GM19467 (cell line): Measurements from ENCODE around the gene PRSS58.

ENCODE experiments used
- ATAC-seq: cut with Tn5 transposase; IDR thresholded peaks from one replicate; pipeline ENCODE4 v1.9.1; 2021; ENCODE audit warnings: mild to moderate bottlenecking, moderate library complexity; ENCODE audit not compliant: unreplicated experiment

The PRSS58 gene, protein sequence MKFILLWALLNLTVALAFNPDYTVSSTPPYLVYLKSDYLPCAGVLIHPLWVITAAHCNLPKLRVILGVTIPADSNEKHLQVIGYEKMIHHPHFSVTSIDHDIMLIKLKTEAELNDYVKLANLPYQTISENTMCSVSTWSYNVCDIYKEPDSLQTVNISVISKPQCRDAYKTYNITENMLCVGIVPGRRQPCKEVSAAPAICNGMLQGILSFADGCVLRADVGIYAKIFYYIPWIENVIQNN

DNA sequence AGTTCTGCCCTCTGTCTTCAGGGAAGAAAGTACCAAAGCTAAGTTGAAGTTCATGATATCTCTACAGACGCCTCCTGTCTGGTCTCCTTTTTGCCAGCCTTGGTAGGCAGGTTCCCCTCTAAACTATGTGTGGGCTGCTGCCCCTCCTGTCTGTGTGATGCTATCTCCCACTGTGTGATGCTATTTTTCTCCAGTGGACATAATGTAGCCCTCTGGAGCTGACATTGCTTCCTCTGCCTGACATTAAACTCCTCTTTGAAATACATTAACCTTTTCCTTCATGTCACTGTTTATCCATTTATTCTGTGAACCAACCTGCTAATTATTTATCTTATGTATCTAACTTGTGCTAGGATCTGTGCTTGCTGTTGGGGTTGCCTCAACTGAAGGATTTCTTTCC lies at the start of gene PRSS58:
TSS of gene PRSS58 (minus strand) at position 101 of the 400 bp plus-strand sequence. CDS start 351 bp downstream, outside the sequence.
- ATAC-seq, result no peak

DNA sequence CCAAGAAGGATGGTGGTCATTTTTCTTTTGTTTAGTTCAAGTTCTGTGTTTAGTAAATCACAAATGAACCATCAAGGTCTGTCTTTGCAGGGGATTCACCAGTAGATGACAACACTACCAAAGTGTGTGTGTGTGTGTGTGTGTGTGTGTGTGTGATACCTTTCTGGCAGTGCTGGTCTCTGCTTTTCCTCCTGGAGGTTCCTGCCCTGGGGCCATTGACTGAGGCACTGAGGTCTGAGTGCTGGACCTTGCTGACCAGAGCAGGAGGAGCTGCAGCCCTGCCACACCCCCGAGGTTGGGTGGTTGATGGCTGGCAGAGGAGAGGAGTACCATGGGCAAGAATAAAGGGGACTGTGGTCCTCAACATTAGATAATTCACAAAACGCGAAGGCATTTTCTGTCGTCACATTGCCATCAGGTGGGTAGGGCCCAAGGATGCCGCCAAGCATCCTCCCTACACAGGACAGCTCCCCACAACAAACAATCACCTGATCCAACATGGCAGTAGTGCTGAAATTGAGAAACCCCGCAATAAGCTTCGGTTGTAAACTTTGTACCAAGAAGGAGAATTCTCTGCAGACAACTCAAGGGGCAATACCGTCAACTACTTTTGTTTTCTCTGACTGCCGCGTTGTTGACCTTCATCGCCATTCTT lies 49.5 kb upstream of the PRSS58 start:
- no peak for ATAC-seq

DNA sequence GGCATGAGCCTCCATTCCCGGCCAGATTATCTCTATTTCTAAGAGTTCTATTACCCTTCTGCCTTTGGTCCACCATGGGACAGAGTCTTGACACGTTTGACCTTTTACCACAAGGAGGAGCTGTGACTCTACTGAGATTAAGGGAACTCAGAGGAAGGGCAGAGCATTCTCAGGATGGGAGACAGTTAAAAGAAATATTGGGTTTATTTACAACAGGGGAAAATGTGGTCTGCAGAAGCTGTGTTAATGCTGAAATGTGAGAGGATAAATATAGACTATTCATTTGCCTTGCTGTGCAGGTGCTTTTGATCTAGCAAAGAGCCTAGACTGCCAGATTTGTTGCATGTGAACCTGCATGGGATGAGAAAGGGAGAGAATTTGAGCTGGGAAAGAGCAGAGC lies 45.8 kb upstream of the PRSS58 start:
- no peak for ATAC-seq

GRCh38 chr7:142301923-142302550 lies 44.2 kb upstream of the PRSS58 start:
- ATAC-seq, result no peak

GRCh38 chr7:142301299-142301698 lies 43.4 kb upstream of the PRSS58 start:
- no peak for ATAC-seq

DNA sequence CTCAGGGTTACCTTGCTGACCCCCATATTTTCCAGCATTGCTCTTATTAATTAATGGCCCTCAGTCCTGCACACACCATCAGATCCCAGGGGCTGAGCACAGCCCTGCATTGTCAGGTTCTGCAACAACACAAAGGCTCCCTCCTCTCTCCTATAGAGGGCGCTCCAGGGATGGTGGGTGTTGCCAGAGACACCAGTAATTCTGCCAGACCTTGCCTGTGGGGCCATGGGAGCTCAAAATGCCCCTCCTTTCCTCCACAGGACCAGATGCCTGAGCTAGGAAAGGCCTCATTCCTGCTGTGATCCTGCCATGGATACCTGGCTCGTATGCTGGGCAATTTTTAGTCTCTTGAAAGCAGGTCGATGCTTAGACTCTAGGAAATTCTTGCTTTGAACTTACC lies 42.8 kb upstream of the PRSS58 start:
- no peak for ATAC-seq

DNA sequence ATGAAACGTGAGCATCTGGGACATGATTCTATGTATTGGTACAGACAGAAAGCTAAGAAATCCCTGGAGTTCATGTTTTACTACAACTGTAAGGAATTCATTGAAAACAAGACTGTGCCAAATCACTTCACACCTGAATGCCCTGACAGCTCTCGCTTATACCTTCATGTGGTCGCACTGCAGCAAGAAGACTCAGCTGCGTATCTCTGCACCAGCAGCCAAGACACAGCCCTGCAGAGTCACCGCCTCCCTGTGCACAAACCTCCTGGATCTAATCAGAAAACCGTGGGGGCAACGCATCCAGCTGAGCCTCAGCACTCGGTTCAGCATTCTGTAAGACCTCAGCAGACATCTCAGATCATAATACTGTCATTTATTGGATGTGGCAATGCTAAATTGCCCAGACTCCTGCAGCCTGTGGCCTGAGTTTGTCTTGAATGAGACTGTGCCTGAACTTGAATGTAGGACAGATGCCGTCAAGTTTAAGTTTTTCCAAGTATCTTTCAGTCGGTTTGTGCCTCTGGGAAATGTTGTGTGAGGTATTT lies 41.5 kb upstream of the PRSS58 start:
- no peak for ATAC-seq

DNA sequence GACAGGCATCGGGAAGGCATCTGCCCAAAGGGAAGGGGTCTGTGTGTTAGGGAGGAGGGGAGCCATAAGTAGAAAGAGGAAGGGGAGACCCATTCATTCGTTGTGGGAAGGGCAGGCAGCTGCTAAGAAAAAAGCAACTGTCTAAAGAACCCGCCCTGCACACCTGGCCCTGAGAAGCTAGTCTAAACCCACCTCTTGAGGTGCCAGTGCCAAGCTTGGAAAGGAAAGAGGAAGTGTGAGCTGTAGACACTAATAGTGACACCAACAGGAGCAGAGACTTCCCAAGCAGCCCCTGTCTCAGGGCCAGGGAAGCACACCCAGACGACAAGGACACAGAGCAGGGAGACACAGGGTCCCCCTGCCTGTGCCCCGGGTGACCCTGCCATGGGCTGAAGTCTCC lies 40.8 kb upstream of the PRSS58 start:
- no peak for ATAC-seq

- no peak for ATAC-seq
Measured at GRCh38 chr7:142298009-142298408, 40.2 kb upstream of the PRSS58 start.

DNA sequence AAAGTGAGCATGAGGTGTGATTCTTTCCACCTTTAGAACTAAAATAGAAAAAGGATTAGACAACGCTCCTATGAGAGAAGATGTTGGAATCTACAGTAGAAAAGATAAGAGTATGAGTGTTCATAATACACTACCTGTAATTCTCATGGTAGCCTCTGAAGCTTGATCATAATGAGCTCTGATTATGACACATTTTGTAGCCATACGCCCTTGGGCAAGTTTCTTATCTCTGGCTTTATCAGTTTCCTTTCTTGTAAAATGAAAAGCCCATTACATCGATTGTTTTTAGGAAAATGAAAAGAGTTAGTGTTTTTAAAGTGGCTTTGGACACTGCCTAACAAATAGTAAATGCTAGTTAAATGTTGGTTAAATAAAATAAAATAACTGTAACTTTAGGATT lies 22.4 kb upstream of the PRSS58 start:
- no peak for ATAC-seq

- ATAC-seq, result no peak
Measured at GRCh38 chr7:142279601-142280000, 21.7 kb upstream of the PRSS58 start.

DNA sequence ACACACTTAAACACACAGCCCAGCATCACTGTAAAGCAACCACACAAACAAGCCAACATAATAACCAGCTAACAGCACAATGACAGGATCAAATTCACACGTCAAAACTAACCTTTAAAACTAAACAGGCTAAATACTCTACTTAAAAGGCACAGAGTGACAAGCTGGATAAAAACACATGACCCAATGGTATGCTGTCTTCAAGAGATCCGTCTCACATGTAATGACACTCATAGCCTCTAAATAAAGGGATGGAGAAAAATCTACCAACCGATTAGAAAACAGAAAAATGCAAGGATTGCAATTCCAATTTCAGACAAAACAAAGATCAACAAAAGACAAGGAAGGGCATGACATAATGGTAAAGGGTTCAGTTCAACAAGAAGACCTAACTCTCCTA lies 17.2 kb upstream of the PRSS58 start:
- no peak for ATAC-seq

- no peak for ATAC-seq
Measured at GRCh38 chr7:142272841-142273240, 15.0 kb upstream of the PRSS58 start.

DNA sequence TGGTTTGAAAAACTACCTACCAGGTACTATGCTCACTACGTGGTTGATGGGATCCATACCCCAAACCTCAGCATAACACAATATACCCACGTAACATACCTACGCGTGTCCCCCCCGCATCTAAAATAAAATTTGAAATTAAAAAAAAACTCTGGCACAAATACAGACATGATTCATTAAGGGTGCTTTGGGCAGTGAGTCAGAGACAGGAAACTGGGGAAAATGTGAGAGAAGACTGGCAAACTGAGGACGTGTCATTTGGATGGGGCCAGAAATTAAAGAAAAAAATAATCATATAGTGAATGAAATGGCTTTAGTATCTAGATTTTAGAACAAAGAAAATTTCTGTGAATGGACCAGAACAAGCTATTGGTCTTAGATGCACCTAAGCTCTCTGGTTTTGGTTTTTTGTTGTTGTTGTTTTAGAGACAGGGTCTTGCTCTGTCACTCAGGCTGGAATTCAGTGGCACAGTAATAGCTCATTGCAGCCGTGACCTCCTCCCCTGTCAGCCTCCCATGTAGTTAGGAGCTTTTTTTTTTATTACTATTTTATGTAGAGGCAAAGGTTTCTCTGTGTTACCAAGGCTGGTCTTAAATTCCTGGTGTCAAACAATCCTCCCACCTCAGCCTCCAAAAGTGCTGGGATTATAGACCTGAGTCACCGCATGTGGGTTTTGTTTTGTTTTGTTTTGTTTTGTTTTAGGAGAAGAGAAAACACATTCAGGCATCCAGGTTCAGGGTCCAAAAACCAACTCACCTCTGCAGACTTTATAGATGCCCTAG lies 5.9 kb upstream of the PRSS58 start:
- no peak for ATAC-seq

DNA sequence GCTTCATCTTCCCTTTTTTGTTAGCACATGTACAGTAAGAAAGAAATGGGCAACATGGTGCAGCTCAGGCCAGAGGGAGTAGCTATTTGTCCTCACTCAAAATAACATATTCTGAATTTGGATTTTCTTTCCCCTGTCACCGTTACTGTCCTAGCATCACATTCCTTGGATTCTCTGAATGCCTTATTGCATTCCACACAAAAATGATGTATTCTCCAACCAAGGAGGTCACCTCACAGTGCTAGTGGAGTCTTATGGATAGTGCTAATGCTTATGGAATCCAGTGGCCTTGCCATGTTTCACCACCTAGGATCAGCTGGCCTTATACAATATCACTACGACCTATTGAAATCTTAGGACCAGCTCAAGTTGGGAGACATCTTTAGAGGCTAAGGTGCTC lies 7.2 kb downstream of the PRSS58 start:
- no peak for ATAC-seq

GRCh38 chr7:142249918-142250317 lies 7.9 kb downstream of the PRSS58 start:
- no peak for ATAC-seq

DNA sequence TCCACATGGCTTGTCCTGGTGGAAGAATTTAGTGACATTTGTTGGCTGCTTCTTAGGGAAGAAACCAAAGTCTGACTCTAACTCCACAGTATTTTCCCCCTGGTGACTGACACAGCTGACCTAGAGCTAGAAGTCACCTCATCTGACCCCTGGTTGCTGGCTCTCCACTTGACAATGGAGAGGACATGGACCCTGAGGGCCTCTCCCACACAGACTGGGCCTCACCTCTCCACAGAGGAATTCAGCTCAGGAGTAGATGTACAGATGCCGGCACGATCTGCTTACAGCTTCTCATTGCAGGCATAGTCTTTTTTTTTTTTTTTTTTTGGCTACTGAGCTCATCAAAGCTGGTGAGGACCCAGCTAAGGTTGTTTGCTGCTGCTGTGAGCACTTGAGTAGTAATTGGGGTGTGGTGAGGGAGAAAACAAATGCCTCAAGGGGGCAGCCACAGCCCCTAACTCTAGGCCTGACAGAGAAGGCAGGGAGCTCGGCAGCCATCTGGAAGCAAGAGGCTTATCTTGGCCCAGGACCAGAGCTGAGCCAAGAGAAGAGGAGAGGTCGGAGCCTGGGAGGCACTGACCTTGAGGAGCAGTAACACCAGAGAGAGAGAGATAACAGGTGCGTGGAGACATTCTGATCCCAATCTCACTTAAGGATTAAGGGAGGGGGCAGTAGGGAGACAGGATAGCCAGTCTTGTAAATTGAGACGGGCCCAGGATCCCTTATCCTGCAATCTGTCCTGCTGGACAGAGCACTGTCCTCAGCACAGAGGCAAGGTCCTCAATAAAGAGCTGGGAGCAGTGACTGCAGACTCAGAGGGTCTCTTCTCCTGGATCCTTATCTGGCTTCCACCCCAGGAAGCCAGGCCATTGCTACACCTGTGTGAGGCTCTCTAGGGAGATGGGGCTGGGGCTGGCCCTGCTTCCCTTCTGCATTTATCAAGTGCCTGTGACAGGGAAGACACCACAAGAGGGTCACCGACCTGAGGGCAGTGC lies 9.4 kb downstream of the PRSS58 start:
- no peak for ATAC-seq

DNA sequence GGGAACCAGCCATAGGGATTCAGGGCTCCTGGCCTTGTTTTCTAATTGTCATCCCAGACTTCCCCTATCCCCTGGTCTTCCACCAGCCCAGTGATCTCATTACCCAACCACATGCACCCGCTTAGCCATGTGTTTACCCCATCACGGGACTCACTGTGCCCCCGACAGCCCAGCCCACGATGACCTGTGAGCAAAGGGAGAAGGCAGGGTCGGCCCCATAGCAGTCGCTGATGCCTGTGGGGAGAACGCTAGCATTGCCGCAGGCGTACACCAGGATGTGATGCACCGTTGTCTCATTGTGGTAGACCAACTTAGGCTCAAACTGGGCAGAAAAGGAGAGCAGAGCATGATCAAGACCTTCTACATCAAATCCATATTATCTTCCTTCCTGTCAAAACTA lies 14.0 kb downstream of the PRSS58 start:
- ATAC-seq, result no peak

GRCh38 chr7:142240546-142240945 lies 17.3 kb downstream of the PRSS58 start:
- no peak for ATAC-seq

DNA sequence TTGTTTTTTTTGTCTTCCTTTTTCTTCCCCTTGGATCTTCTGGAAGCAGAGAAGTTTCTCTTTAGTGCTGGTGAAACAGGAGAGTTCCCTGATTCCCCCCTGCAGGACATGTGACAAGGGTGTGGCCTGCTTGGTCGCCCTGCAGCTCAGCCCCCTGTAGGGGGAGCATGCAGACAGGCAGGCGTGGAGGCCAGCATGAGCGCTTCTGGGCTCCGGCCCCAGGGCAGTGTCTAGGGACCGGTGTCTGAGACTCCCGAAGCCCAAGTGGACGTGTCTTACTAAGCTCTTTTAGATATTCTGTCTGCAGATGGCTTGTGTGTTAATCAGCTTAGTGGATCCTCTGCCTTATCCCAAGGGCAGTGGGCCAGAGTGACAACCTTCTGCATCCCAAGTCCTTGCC lies 26.1 kb downstream of the PRSS58 start:
- no peak for ATAC-seq
